ENCODE data around the gene SOX15. TPM values are rescaled to one million over a fixed set of nuclear protein-coding genes. Genes with fewer than 3 reads are reported as not detected.
"Not testable (repeated sequence)": the region's sequence is repeated elsewhere in the genome, so short reads cannot be mapped to it uniquely, and the experiment has no call there.

Gene SOX15
- not detected in 2 replicates for total RNA-seq (2014; rRNA removed; shearing (Covaris generic))

DNA sequence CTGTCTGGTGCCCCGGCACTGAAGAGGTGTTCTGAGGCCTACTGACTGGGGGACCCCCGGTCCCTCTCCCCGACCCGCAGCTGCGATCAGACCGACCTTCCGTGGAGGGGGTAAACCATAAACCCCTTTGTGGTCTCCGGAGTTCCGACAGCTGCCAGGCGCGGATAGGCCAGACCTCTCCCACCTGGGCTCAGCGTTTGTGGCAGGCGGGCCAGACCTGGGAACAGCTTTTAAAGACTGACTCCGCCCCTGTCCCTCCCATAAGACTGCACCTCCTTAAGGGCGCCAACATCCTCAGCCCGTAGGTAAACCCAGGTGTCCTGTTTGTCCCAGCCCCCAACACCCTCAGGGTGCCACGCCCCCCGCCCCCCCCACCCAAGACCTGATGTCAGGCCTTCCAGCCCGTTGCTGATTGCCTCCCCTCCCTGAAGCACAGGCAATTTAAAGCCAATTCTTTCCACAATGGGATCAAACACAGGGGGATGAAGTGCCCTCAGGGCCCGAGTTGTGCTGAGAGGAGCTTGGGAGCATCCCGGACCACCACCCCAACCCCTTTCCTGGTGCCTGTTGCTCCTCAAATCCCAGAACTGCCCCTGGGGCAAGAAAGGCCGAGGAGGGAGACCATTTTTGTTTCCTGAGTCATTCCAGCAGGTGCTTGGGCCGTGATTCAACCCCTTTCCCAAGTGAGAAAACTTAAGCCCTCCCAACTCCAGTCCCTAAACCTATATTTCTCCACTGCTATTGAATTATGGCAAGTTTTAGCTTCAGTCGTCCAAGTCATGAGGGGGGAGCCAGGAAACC is at the start of gene SOX15:
TSS of gene SOX15 (minus strand) at position 204 of the 801 bp plus-strand sequence. CDS start 418 bp downstream, outside the sequence.
- DNase-seq (ENCODE audit: low spot score), result no peak

DNA sequence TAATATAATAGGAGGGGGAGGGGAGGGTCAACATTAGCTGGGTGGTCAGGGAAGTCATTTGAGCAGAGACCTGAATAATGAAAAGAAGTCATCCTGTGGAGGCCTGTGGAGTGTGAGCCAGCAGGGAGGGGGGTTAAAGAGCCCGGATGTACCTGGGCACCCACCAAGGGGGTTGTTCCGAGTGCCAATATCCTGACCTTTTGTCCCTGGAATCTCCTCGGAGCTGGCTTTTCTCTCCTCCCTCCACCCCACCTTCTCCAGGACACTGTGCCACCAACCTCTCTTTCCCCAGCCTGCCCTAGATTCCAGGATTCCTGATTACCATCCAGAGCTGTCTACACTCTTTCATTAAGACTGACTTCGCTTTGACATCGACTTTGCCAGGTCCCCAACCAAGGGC is 46.3 kb upstream of the SOX15 start:
- DNase-seq (ENCODE audit: low spot score), result no peak

DNA sequence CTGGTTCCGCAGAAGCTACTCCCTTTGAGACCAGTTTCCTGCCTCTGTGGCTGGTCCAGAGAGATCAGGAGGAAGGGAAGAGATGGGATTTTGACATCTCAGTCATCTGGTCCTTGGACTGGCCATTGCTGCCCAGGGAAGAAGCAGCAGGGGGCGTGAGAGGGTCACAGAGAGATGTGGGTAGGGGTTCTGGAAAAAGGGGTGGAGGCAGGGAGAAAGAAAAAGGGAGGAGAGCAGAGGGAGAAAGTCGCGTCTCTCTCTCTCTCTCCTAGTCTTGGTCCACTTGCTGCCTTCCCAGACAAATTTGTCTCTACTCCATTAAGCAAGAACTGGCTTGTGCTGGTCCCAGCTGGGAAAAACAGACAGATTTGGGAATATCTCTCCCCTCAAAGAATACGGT is 44.5 kb upstream of the SOX15 start:
- no peak for DNase-seq (ENCODE audit: low spot score)

DNA sequence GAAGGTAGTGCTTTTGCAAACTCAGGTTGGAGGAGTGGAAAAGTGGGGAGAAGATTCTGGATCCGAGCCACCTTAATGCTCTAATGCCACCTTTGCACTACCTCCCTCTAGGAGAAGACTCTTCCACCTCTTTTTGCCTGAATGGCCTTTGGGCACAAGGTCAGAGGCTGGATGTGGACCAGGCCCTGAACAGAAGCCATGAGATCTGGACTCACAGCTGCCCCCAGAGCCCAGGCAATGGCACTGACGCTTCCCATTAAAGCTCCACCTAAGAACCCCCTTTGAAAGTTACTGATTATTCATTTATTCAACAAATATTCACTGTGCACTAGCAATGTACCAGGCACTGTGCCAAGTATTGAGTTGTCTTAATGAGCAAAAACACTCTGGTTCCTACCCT is 43.2 kb upstream of the SOX15 start:
- no peak for DNase-seq (ENCODE audit: low spot score)

DNA sequence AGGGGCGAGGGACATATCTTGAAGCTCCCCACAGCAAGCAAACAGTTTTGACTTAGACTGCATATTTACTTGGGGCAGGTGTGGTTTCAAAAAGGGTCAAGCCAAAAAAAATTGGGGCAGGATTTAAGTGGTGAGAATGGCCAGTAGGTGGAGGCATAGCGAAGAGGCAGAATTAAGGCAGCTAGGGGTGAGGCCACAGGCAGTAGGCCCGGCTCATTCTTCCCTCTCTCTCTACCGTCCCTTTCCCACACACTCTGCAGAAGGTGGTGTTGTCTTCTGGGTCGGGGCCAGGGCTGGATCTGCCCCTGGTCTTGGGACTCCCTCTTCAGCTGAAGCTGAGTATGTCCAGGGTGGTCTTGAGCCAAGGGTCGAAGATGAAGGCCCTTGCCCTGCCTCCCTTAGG is 42.6 kb upstream of the SOX15 start:
- peak; percentile 24 for DNase-seq (ENCODE audit: low spot score)

- no peak for DNase-seq (ENCODE audit: low spot score)
Observed at GRCh38 chr17:7631398-7632380, 41.8 kb upstream of the SOX15 start.

GRCh38 chr17:7629939-7630571 is 40.2 kb upstream of the SOX15 start, which contains the start of gene SHBG:
SHBG (plus strand) TSS chr17:7630135; CDS start chr17:7630173, 38 bp downstream.
- no peak for DNase-seq (ENCODE audit: low spot score)

- peak; percentile 75 for DNase-seq (ENCODE audit: low spot score)
Observed at GRCh38 chr17:7627250-7628121, 37.6 kb upstream of the SOX15 start, which contains the start of gene SAT2. SAT2 (minus strand) TSS chr17:7627821; CDS start chr17:7627635, 186 bp downstream.

DNA sequence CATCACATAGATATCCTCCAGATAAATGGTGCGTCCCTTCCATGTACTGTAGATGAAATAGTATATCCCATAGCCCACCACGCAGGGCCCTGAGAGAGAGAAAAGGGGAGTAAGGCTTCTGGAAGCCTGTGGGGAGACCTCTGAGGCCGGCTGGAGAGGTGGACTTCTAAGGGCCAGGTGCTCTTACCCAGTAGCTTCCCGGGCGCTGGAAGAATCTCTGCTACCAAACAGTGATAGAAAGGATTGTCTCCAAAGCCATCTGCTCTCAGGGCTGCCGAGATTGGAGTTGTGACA is 37.0 kb upstream of the SOX15 start:
- DNase-seq (ENCODE audit: low spot score), result no peak

GRCh38 chr17:7626307-7626706 is 36.4 kb upstream of the SOX15 start:
- no peak for DNase-seq (ENCODE audit: low spot score)

GRCh38 chr17:7625749-7626148 is 35.9 kb upstream of the SOX15 start:
- DNase-seq (ENCODE audit: low spot score), result not testable (repeated sequence)

GRCh38 chr17:7623661-7624060 is 33.8 kb upstream of the SOX15 start:
- DNase-seq (ENCODE audit: low spot score), result no peak

- no peak for DNase-seq (ENCODE audit: low spot score)
Observed at GRCh38 chr17:7620835-7621234, 30.9 kb upstream of the SOX15 start.

- no peak for DNase-seq (ENCODE audit: low spot score)
Observed at GRCh38 chr17:7618608-7619007, 28.7 kb upstream of the SOX15 start.

DNA sequence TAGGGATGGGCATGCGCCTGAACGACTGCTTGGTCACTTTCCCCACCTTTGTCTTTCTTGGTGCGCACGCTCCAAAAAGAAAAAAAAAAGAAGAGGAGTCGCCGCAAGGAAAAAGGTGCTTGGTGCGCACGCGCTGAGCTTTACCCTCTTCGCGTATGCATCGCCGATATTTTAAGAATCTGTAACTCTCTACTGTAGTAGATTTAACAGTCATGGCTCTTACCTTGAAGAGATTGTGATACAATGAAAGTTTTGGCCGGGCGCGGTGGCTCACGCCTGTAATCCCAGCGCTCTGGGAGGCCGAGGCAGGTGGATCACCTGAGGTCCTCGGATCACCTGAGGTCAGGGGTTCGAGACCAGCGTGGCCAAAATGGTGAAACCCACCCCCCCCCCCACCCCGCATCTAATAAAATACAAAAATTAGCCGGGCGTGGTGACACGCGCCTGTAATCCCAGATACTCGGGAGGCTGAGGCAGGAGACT is 25.4 kb upstream of the SOX15 start:
- DNase-seq (ENCODE audit: low spot score), result no peak

DNA sequence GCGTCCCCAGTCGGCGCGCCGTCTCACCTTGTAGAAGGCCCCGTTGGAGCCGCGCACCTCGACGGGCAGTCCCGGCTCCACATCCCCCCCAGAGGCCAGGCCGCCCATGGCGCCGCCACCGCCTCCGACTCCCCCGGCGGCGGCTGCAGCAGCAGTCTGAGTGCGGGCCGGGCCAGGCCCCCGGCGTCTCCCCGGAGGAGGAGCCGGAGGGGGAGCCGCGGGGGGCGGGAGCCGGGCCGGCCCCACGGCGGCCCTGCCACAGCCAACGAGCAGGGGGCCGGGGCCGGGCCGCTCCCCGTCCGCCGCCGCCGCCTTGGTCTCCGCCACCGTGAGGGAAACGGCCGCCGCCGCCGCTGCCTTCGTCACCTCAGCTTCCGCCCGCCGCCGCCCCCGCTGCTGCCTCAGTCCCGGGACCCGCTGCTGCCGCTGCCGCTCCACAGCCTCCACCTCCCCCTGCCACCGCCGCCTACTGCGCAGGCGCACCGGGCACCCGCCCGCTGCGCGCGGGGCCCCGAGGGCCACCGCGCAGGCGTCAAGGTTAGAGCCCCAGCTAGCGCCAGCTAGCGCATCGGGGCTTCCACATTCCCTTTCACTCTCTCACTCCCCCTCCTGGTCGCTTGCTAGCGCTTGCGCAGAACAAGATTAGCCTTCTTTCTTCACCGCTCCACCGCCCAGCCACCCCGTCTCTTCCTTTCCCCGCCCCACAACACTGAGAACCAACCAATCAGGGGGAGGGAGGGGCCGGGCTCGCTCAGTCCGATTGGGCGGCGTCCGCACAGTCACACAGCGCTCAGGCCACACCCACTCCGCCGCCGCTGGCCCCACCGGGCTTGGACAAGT is 24.8 kb upstream of the SOX15 start, which contains the start of gene FXR2:
TSS of gene FXR2 (minus strand) at position 473 of the 840 bp plus-strand sequence. CDS start at position 108, 365 bp downstream.
- peak; percentile 97 for DNase-seq (ENCODE audit: low spot score)

DNA sequence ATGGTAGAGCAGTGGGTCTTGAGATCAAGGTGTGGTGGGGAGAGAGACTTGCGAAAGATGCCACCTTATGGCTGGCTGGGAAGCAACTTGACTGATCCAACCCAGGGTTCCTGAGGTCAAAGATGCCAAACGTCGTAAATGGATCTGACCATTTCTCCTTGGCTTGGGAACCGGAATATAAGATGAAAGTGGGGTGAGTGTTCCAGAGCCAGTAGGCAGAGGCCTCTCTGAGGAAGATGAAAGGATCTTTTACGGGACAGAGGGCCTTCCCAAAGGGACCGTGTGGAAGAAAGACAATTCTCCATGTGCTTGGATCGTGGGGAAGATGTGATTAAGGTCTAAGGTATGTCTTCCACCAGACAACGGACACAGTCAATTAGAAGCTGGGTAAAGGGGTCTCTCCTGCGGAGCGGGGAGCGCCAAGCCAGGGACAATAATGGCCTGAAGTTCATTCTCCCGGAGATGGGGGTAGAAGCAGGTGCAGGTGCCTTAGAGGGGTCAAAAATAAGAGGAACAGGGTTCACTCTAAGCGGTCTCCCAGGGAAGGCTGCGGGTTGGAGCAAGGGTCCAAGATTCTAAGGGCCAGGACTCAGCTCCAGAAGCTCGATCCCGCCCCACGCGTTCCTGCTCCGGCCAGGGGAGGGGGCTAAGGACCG is 24.0 kb upstream of the SOX15 start:
- DNase-seq (ENCODE audit: low spot score), result no peak

- DNase-seq (ENCODE audit: low spot score), result no peak
Observed at GRCh38 chr17:7612294-7612640, 22.4 kb upstream of the SOX15 start.

DNA sequence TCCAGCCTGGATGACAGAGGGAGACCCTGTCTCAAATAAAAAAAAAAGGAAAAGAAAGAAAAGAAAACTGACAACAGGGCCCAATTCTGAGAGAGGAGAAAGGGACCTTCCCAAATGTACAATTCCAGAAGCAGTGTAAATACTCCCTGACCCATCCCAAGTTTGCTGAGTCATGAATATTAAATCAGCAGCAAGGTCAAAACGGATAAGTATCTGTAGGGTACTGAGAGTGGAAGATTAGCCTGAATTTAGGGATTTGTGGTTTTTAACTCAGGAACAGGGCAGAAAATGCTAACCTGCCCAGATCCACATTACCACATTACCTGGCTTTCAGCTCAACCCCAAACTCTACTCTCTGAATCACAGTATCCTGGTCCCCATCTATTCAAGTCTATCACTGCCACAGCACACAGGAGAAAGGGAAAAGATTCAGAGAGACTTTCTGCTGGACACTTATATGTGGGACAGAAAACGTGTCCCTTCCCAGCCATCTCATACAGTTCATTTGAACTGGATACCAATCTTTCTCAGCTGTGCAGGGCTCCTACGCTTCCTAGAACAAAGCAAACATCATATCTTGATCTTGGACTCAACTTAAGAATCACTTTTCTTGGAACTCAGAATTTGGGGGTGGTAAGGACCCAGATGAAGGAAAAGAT is 21.9 kb upstream of the SOX15 start:
- no peak for DNase-seq (ENCODE audit: low spot score)
